B cell (primary cell): ENCODE measurements around the gene C12orf56. TPM values are rescaled to one million over a fixed set of nuclear protein-coding genes. Genes with fewer than 3 reads are reported as not detected.

Experiments used
- ATAC-seq: fragments of 200-7000 bp; cut with Tn5 transposase; one replicate; pipeline ENCODE4 v1.10.0; 2021; ENCODE audit warnings: low read depth, mild to moderate bottlenecking, moderate number of reproducible peaks, moderate library complexity
- CTCF ChIA-PET: fragments of 350-600 bp; sonication (Branson Sonifier 250); formaldehyde crosslinking; loops from one replicate; lab custom pipeline; 2021; ENCODE audit warnings: antibody characterized with exemption, inconsistent platforms; lab: Charles Lee
- POLR2A ChIA-PET: fragments of 350-600 bp; sonication (Branson Sonifier 250); formaldehyde crosslinking; loops from one replicate; lab custom pipeline; 2021; ENCODE audit warnings: antibody characterized with exemption; lab: Charles Lee
- DNase-seq: peaks from one replicate; pipeline ENCODE4 v3.0.0; 2013
- H2AFZ ChIP-seq: 2 replicates; pipeline ENCODE4 v1.6.1; 2012; ENCODE audit warnings: mild to moderate bottlenecking, low read depth, low read length; ENCODE audit not compliant: insufficient read depth, poor library complexity, severe bottlenecking
- H3K27ac ChIP-seq, 2 donors: 1 replicate in 1 of 2; 2 replicates in 1 of 2; pipeline ENCODE4 v1.5.1; 2012 to 2013; ENCODE audit warnings: low read length in 2 of 2, mild to moderate bottlenecking in 2 of 2, moderate library complexity in 1 of 2
- H3K27me3 ChIP-seq, 4 experiments: fragments of 200-600 bp in 1 of 4; sonication (generic) in 1 of 4; replicated peaks in 1 of 4; 1 replicate in 2 of 4; 2 replicates in 2 of 4; pipeline versions ENCODE4 v1.6.1 to v1.7.0; 2013 to 2016; ENCODE audit warnings: low read length in 3 of 4, mild to moderate bottlenecking in 2 of 4, mixed read lengths in 1 of 4, moderate library complexity in 1 of 4; ENCODE audit not compliant: insufficient read depth in 4 of 4, control insufficient read depth in 3 of 4; ENCODE audit errors: control extremely low read depth in 1 of 4
- H3K36me3 ChIP-seq, 2 experiments: replicated peaks in 1 of 2; 1 replicate in 1 of 2; 2 replicates in 1 of 2; pipeline versions ENCODE4 v1.6.1 to v1.7.1; 2013; ENCODE audit warnings: low read length in 1 of 2; ENCODE audit not compliant: insufficient read depth in 2 of 2, control insufficient read depth in 1 of 2; ENCODE audit errors: control extremely low read depth in 1 of 2, extremely low read depth in 1 of 2
- H3K4me1 ChIP-seq, 2 donors: fragments of 200-600 bp in 1 of 2; sonication (generic) in 1 of 2; 1 replicate in 1 of 2; 2 replicates in 1 of 2; pipeline versions ENCODE4 v1.5.1 to v1.6.1; 2013 to 2017; ENCODE audit warnings: low read length in 2 of 2; ENCODE audit not compliant: control insufficient read depth in 2 of 2, insufficient read depth in 2 of 2
- H3K4me2 ChIP-seq: replicated peaks from 2 replicates; pipeline ENCODE3; 2012; ENCODE audit warnings: mild to moderate bottlenecking, low read depth, low read length; ENCODE audit not compliant: poor library complexity, severe bottlenecking
- H3K4me3 ChIP-seq, 5 experiments: fragments of 200-600 bp in 1 of 5; sonication (generic) in 1 of 5; 1 replicate in 3 of 5; 2 replicates in 2 of 5; pipeline versions ENCODE4 v1.5.1 to v1.7.0; 2011 to 2016; ENCODE audit warnings: low read length in 4 of 5, mild to moderate bottlenecking in 4 of 5, low read depth in 2 of 5, control low read depth in 1 of 5, moderate library complexity in 1 of 5; ENCODE audit not compliant: insufficient read depth in 1 of 5; ENCODE audit errors: control extremely low read depth in 1 of 5, extremely low read depth in 1 of 5
- H3K79me2 ChIP-seq: fragments of 200-600 bp; sonication (generic); one replicate; pipeline ENCODE4 v1.6.0; 2016; ENCODE audit warnings: low read length; ENCODE audit not compliant: control insufficient read depth, insufficient read depth
- H3K9ac ChIP-seq: fragments of 200-600 bp; sonication (generic); 2 replicates; pipeline ENCODE4 v1.6.1; 2017; ENCODE audit warnings: mild to moderate bottlenecking, low read length, moderate library complexity
- H3K9me3 ChIP-seq, 3 donors: one replicate each; pipeline versions ENCODE4 v1.6.1 to v1.7.1; 2013; ENCODE audit warnings: low read length in 2 of 3; ENCODE audit not compliant: control insufficient read depth in 2 of 3, insufficient read depth in 1 of 3; ENCODE audit errors: control extremely low read depth in 1 of 3
- H4K20me1 ChIP-seq: 2 replicates; pipeline ENCODE4 v1.6.0; 2012; ENCODE audit warnings: mild to moderate bottlenecking, low read length; ENCODE audit not compliant: insufficient read depth, control insufficient read depth, poor library complexity, severe bottlenecking
- H3K27ac Mint-ChIP-seq: one replicate; pipeline ENCODE4 v1.8.0; 2021; ENCODE audit warnings: mixed read lengths
- H3K27me3 Mint-ChIP-seq: one replicate; pipeline ENCODE4 v1.8.0; 2021; ENCODE audit warnings: mixed read lengths
- H3K4me1 Mint-ChIP-seq: one replicate; pipeline ENCODE4 v1.8.0; 2021; ENCODE audit warnings: mixed read lengths
- H3K4me3 Mint-ChIP-seq: one replicate; pipeline ENCODE4 v1.8.0; 2021; ENCODE audit warnings: mixed read lengths
- H3K9me3 Mint-ChIP-seq: one replicate; pipeline ENCODE4 v1.8.0; 2022; ENCODE audit warnings: mixed read lengths; ENCODE audit not compliant: insufficient read depth
- CTCF ChIP-seq: fragments of 200-600 bp; IDR thresholded peaks from one replicate; pipeline ENCODE4 v1.8.0; 2022; ENCODE audit warnings: antibody characterized with exemption, mild to moderate bottlenecking
- EZH2 ChIP-seq: IDR thresholded peaks from 2 replicates; pipeline ENCODE4 v1.6.1; 2012; ENCODE audit warnings: borderline replicate concordance, low read depth, mild to moderate bottlenecking, moderate library complexity, low read length; ENCODE audit not compliant: insufficient read depth, poor library complexity, severe bottlenecking
- WGBS: methylation state at CpG from one replicate; pipeline ENCODE4 v1.1.5; 2013; ENCODE audit warnings: missing lambda C conversion rate; ENCODE audit not compliant: insufficient coverage; 5-methylcytosine and 5-hydroxymethylcytosine counted together
- intact Hi-C: fragments of 100-400 bp; cut with micrococcal nuclease; formaldehyde crosslinking; loops from one replicate; pipeline ENCODE4 v1.10.0; 2022
- polyA plus RNA-seq: library from polyadenylated mRNA; depleted of rRNA; stranded (reverse); fragments of >200 nt; gene quantifications from 2 replicates; pipeline ENCODE4 v1.2.3, GENCODE V29; 2012
- total RNA-seq, 2 donors: library from RNA; stranded (reverse); fragments of 120-200 nt in 1 of 2; gene quantifications; 1 replicate in 1 of 2; 2 replicates in 1 of 2; pipeline versions ENCODE4 v1.2.3 to v1.2.4, GENCODE V29; 2013 to 2022

The C12orf56 gene
- total and polyA plus RNA-seq, 2 donors (not counting 1 experiment from before 2014, with no cell fraction given): not detected

GRCh38 chr12:64418209-64418608 is 27.7 kb upstream of the C12orf56 start:
- Mint-ChIP-seq H3K27ac (no peak overlapping the region), H3K27me3 (no peaks in the 10 kb centered on the region), H3K4me3 (no peak overlapping the region), H3K9me3 (no peaks in the 10 kb centered on the region), H3K4me1 (no peaks in the 10 kb centered on the region)
- no peak overlapping the region for H3K4me3 ChIP-seq
- ChIA-PET CTCF (interaction anchor here (0.6 kb wide), 1 partner anchor 8 kb away, joined by 3 read pairs; no protein-coding TSS in a partner anchor), POLR2A (no interaction called here)
- H3K4me1 ChIP-seq: no peaks in the 10 kb centered on the region
- H3K36me3 ChIP-seq: peaks cover 9 to 78% of the 10 kb centered on the region in 2 experiments
- H3K79me2 ChIP-seq: no peaks in the 10 kb centered on the region
- H4K20me1 ChIP-seq: no peaks in the 10 kb centered on the region
- no peak for TF ChIP-seq CTCF
- no peak for TF ChIP-seq EZH2
- intact Hi-C loops: no loop called here
- H3K4me2 ChIP-seq: no peak overlapping the region
- DNase-seq (no peak), ATAC-seq (no peak)
- H2AFZ ChIP-seq: no peak overlapping the region
- H3K9ac ChIP-seq: no peak overlapping the region
- no peaks in the 10 kb centered on the region for H3K27me3 ChIP-seq
- H3K27ac ChIP-seq: no peak overlapping the region
- no peaks in the 10 kb centered on the region for H3K9me3 ChIP-seq

- no peaks in the 10 kb centered on the region for H3K27me3 ChIP-seq
- H3K4me2 ChIP-seq: no peak overlapping the region
- Mint-ChIP-seq H3K9me3 (no peaks in the 10 kb centered on the region), H3K4me3 (no peak overlapping the region), H3K27me3 (no peaks in the 10 kb centered on the region), H3K27ac (no peak overlapping the region), H3K4me1 (no peaks in the 10 kb centered on the region)
- ChIA-PET CTCF (no interaction called here), POLR2A (no interaction called here)
- H3K9ac ChIP-seq: no peak overlapping the region
- no peaks in the 10 kb centered on the region for H3K9me3 ChIP-seq
- no peak overlapping the region for H3K27ac ChIP-seq
- H4K20me1 ChIP-seq: no peaks in the 10 kb centered on the region
- ATAC-seq: no peak
- no CpG with 5 or more reads among the region's 2 CpGs for WGBS
- intact Hi-C loops: no loop called here
- peaks cover 6 to 54% of the 10 kb centered on the region in 2 experiments for H3K36me3 ChIP-seq
- no peak for DNase-seq
- H3K4me1 ChIP-seq: no peaks in the 10 kb centered on the region
- no peaks in the 10 kb centered on the region for H3K79me2 ChIP-seq
- TF ChIP-seq EZH2: no peak
- no peak for TF ChIP-seq CTCF
- H3K4me3 ChIP-seq: no peak overlapping the region
- no peak overlapping the region for H2AFZ ChIP-seq
Measured at GRCh38 chr12:64413884-64414283, 23.3 kb upstream of the C12orf56 start.
